HG03571 (cell line): Measurements from ENCODE around the gene CSAG3.
"Not testable (repeated sequence)": the region's sequence is repeated elsewhere in the genome, so short reads cannot be mapped to it uniquely, and the experiment has no call there.

ENCODE experiments used
- ATAC-seq: cut with Tn5 transposase; IDR thresholded peaks from one replicate; pipeline ENCODE4 v1.9.1; 2021; ENCODE audit not compliant: unreplicated experiment

Gene CSAG3

GRCh38 chrX:152758918-152759317 is at the start of gene CSAG3:
Gene CSAG3 (plus strand): TSS chrX:152759218.
- ATAC-seq = not testable (repeated sequence)

GRCh38 chrX:152713195-152713594 is 45.8 kb upstream of the CSAG3 start:
- ATAC-seq = not testable (repeated sequence)

GRCh38 chrX:152713815-152714787 is 44.9 kb upstream of the CSAG3 start, which contains the start of gene MAGEA2B:
Gene MAGEA2B (plus strand): TSS chrX:152714628. CDS start chrX:152717107, 2,479 bp downstream.
- not testable (repeated sequence) for ATAC-seq

- no peak for ATAC-seq
Measured at GRCh38 chrX:152725409-152725808, 33.6 kb upstream of the CSAG3 start.

GRCh38 chrX:152733261-152733975 is 25.6 kb upstream of the CSAG3 start, which contains the start of the genes CSAG1 and MAGEA12:
Gene CSAG1 (minus strand): TSS chrX:152733721. CDS start chrX:152732460, 1,261 bp downstream.
Gene MAGEA12 (plus strand): TSS chrX:152733757. CDS start chrX:152736162, 2,405 bp downstream.
- no peak for ATAC-seq

- ATAC-seq = not testable (repeated sequence)
Measured at GRCh38 chrX:152734143-152734858, 24.7 kb upstream of the CSAG3 start.

GRCh38 chrX:152735101-152735500 is 23.9 kb upstream of the CSAG3 start:
- no peak for ATAC-seq

- ATAC-seq = no peak
Measured at GRCh38 chrX:152735860-152736511, 23.0 kb upstream of the CSAG3 start.

GRCh38 chrX:152736528-152736927 is 22.5 kb upstream of the CSAG3 start:
- not testable (repeated sequence) for ATAC-seq

- no peak for ATAC-seq
Measured at GRCh38 chrX:152738560-152738959, 20.5 kb upstream of the CSAG3 start.

GRCh38 chrX:152753686-152754650 is 5.0 kb upstream of the CSAG3 start, which contains the start of gene MAGEA2:
Gene MAGEA2 (minus strand): TSS chrX:152753842. CDS start chrX:152751363, 2,479 bp downstream.
- ATAC-seq = not testable (repeated sequence)

- not testable (repeated sequence) for ATAC-seq
Measured at GRCh38 chrX:152754871-152755270, 4.1 kb upstream of the CSAG3 start.

- not testable (repeated sequence) for ATAC-seq
Measured at GRCh38 chrX:152759544-152759943, 526 bp downstream of the CSAG3 start.

GRCh38 chrX:152761582-152761981 is 2.6 kb downstream of the CSAG3 start:
- ATAC-seq = not testable (repeated sequence)

GRCh38 chrX:152766562-152766961 is 7.5 kb downstream of the CSAG3 start:
- ATAC-seq = not testable (repeated sequence)

GRCh38 chrX:152769549-152770289 is 10.7 kb downstream of the CSAG3 start, which contains the start of gene MAGEA6:
Gene MAGEA6 (minus strand): TSS chrX:152769689. CDS start chrX:152767650, 2,039 bp downstream.
- not testable (repeated sequence) for ATAC-seq

- ATAC-seq = not testable (repeated sequence)
Measured at GRCh38 chrX:152787062-152787461, 28.0 kb downstream of the CSAG3 start.

GRCh38 chrX:152798945-152799344 is 39.9 kb downstream of the CSAG3 start:
- no peak for ATAC-seq
